ENCODE measurements around the gene SLC4A9.
A peak's percentile ranks its signal among the peaks of the same experiment; 100 is the strongest.

The SLC4A9 gene

GRCh38 chr5:140360101-140360500 lies at the start of gene SLC4A9:
Gene SLC4A9 (plus strand): TSS chr5:140360194. CDS start chr5:140360237, 43 bp downstream.
- H3K36me3 ChIP-seq (ENCODE audit: insufficient read depth, low read length): no peaks in the 10 kb centered on the region
- no peak within 1 kb of the TSS for H2AFZ ChIP-seq (ENCODE audit: low read depth, low read length)

GRCh38 chr5:140310434-140310833 lies 49.6 kb upstream of the SLC4A9 start:
- Histone ChIP-seq H3K4me3 (ENCODE audit: low read length) (no peak overlapping the region), H3K4me1 (ENCODE audit: insufficient read depth, low read length) (peaks cover 13% of the 10 kb centered on the region)

More at GRCh38 chr5:140360101-140360500, at the start of gene SLC4A9:
- H3K4me1 ChIP-seq (ENCODE audit: insufficient read depth, low read length): no peaks in the 10 kb centered on the region
- no peaks in the 10 kb centered on the region for H3K27me3 ChIP-seq (ENCODE audit: insufficient read depth, low read length)
- no peak within 1 kb of the TSS for H3K4me3 ChIP-seq (ENCODE audit: low read length)
- no peaks in the 10 kb centered on the region for H3K9me3 ChIP-seq (ENCODE audit: low read length)

GRCh38 chr5:140311011-140311467 lies 49.0 kb upstream of the SLC4A9 start:
- Histone ChIP-seq H3K36me3 (ENCODE audit: insufficient read depth, low read length) (no peaks in the 10 kb centered on the region), H3K4me3 (ENCODE audit: low read length) (no peak overlapping the region), H3K27me3 (ENCODE audit: insufficient read depth, low read length) (no peaks in the 10 kb centered on the region), H3K9me3 (ENCODE audit: low read length) (no peaks in the 10 kb centered on the region), H2AFZ (ENCODE audit: low read depth, low read length) (no peak overlapping the region), H3K4me1 (ENCODE audit: insufficient read depth, low read length) (peaks cover 13% of the 10 kb centered on the region)

More at GRCh38 chr5:140310434-140310833, 49.6 kb upstream of the SLC4A9 start:
- H3K9me3 ChIP-seq (ENCODE audit: low read length): no peaks in the 10 kb centered on the region
- no peaks in the 10 kb centered on the region for H3K27me3 ChIP-seq (ENCODE audit: insufficient read depth, low read length)
- H3K36me3 ChIP-seq (ENCODE audit: insufficient read depth, low read length): no peaks in the 10 kb centered on the region
- no peak overlapping the region for H2AFZ ChIP-seq (ENCODE audit: low read depth, low read length)

GRCh38 chr5:140312067-140312790 lies 47.8 kb upstream of the SLC4A9 start:
- Histone ChIP-seq H3K9me3 (ENCODE audit: low read length) (no peaks in the 10 kb centered on the region), H3K4me1 (ENCODE audit: insufficient read depth, low read length) (peaks cover 13% of the 10 kb centered on the region), H3K4me3 (ENCODE audit: low read length) (no peak overlapping the region), H2AFZ (ENCODE audit: low read depth, low read length) (peak overlapping the region; percentile 60), H3K36me3 (ENCODE audit: insufficient read depth, low read length) (no peaks in the 10 kb centered on the region), H3K27me3 (ENCODE audit: insufficient read depth, low read length) (no peaks in the 10 kb centered on the region)

- H3K27me3 ChIP-seq (ENCODE audit: insufficient read depth, low read length): no peaks in the 10 kb centered on the region
- H3K36me3 ChIP-seq (ENCODE audit: insufficient read depth, low read length): no peaks in the 10 kb centered on the region
- peaks cover 13% of the 10 kb centered on the region for H3K4me1 ChIP-seq (ENCODE audit: insufficient read depth, low read length)
- no peak overlapping the region for H3K4me3 ChIP-seq (ENCODE audit: low read length)
- no peaks in the 10 kb centered on the region for H3K9me3 ChIP-seq (ENCODE audit: low read length)
- H2AFZ ChIP-seq (ENCODE audit: low read depth, low read length): no peak overlapping the region
Measured at GRCh38 chr5:140312791-140313189, 47.2 kb upstream of the SLC4A9 start.

- Histone ChIP-seq H3K36me3 (ENCODE audit: insufficient read depth, low read length) (no peaks in the 10 kb centered on the region), H3K4me3 (ENCODE audit: low read length) (no peak overlapping the region), H3K27me3 (ENCODE audit: insufficient read depth, low read length) (no peaks in the 10 kb centered on the region), H2AFZ (ENCODE audit: low read depth, low read length) (no peak overlapping the region), H3K9me3 (ENCODE audit: low read length) (no peaks in the 10 kb centered on the region), H3K4me1 (ENCODE audit: insufficient read depth, low read length) (peaks cover 3% of the 10 kb centered on the region)
Measured at GRCh38 chr5:140317859-140318258, 42.1 kb upstream of the SLC4A9 start.

GRCh38 chr5:140318792-140319191 lies 41.2 kb upstream of the SLC4A9 start:
- Histone ChIP-seq H3K27me3 (ENCODE audit: insufficient read depth, low read length) (no peaks in the 10 kb centered on the region), H2AFZ (ENCODE audit: low read depth, low read length) (no peak overlapping the region), H3K4me1 (ENCODE audit: insufficient read depth, low read length) (peaks cover 12% of the 10 kb centered on the region), H3K36me3 (ENCODE audit: insufficient read depth, low read length) (no peaks in the 10 kb centered on the region), H3K4me3 (ENCODE audit: low read length) (no peak overlapping the region), H3K9me3 (ENCODE audit: low read length) (no peaks in the 10 kb centered on the region)

- no peak overlapping the region for H3K4me3 ChIP-seq (ENCODE audit: low read length)
- no peak overlapping the region for H2AFZ ChIP-seq (ENCODE audit: low read depth, low read length)
- H3K27me3 ChIP-seq (ENCODE audit: insufficient read depth, low read length): no peaks in the 10 kb centered on the region
- no peaks in the 10 kb centered on the region for H3K9me3 ChIP-seq (ENCODE audit: low read length)
- H3K36me3 ChIP-seq (ENCODE audit: insufficient read depth, low read length): no peaks in the 10 kb centered on the region
- peaks cover 22% of the 10 kb centered on the region for H3K4me1 ChIP-seq (ENCODE audit: insufficient read depth, low read length)
Measured at GRCh38 chr5:140319833-140320232, 40.2 kb upstream of the SLC4A9 start.

GRCh38 chr5:140321796-140322195 lies 38.2 kb upstream of the SLC4A9 start:
- Histone ChIP-seq H3K36me3 (ENCODE audit: insufficient read depth, low read length) (no peaks in the 10 kb centered on the region), H3K4me1 (ENCODE audit: insufficient read depth, low read length) (peaks cover 23% of the 10 kb centered on the region), H3K27me3 (ENCODE audit: insufficient read depth, low read length) (no peaks in the 10 kb centered on the region), H2AFZ (ENCODE audit: low read depth, low read length) (no peak overlapping the region), H3K4me3 (ENCODE audit: low read length) (no peak overlapping the region), H3K9me3 (ENCODE audit: low read length) (no peaks in the 10 kb centered on the region)

- Histone ChIP-seq H3K27me3 (ENCODE audit: insufficient read depth, low read length) (no peaks in the 10 kb centered on the region), H2AFZ (ENCODE audit: low read depth, low read length) (no peak overlapping the region), H3K9me3 (ENCODE audit: low read length) (no peaks in the 10 kb centered on the region), H3K36me3 (ENCODE audit: insufficient read depth, low read length) (no peaks in the 10 kb centered on the region), H3K4me1 (ENCODE audit: insufficient read depth, low read length) (peaks cover 34% of the 10 kb centered on the region), H3K4me3 (ENCODE audit: low read length) (no peak overlapping the region)
Measured at GRCh38 chr5:140322751-140323731, 37.0 kb upstream of the SLC4A9 start.

GRCh38 chr5:140324041-140324600 lies 35.9 kb upstream of the SLC4A9 start:
- no peak overlapping the region for H2AFZ ChIP-seq (ENCODE audit: low read depth, low read length)
- no peaks in the 10 kb centered on the region for H3K9me3 ChIP-seq (ENCODE audit: low read length)
- H3K27me3 ChIP-seq (ENCODE audit: insufficient read depth, low read length): no peaks in the 10 kb centered on the region
- peaks cover 35% of the 10 kb centered on the region for H3K4me1 ChIP-seq (ENCODE audit: insufficient read depth, low read length)
- H3K36me3 ChIP-seq (ENCODE audit: insufficient read depth, low read length): no peaks in the 10 kb centered on the region
- no peak overlapping the region for H3K4me3 ChIP-seq (ENCODE audit: low read length)

- Histone ChIP-seq H3K36me3 (ENCODE audit: insufficient read depth, low read length) (no peaks in the 10 kb centered on the region), H3K4me3 (ENCODE audit: low read length) (no peak overlapping the region), H3K27me3 (ENCODE audit: insufficient read depth, low read length) (no peaks in the 10 kb centered on the region), H2AFZ (ENCODE audit: low read depth, low read length) (no peak overlapping the region), H3K9me3 (ENCODE audit: low read length) (no peaks in the 10 kb centered on the region), H3K4me1 (ENCODE audit: insufficient read depth, low read length) (peaks cover 35% of the 10 kb centered on the region)
Measured at GRCh38 chr5:140324617-140325241, 35.3 kb upstream of the SLC4A9 start.
